Brain pericyte (primary cell): ENCODE measurements around the gene DPPA5.
"Not testable (repeated sequence)": the region's sequence is repeated elsewhere in the genome, so short reads cannot be mapped to it uniquely, and the experiment has no call there.

Experiments
- DNase-seq: peaks from one replicate; pipeline ENCODE4 v3.0.0-alpha.2; 2012; ENCODE audit warnings: low read depth, low spot score

Gene DPPA5

DNA sequence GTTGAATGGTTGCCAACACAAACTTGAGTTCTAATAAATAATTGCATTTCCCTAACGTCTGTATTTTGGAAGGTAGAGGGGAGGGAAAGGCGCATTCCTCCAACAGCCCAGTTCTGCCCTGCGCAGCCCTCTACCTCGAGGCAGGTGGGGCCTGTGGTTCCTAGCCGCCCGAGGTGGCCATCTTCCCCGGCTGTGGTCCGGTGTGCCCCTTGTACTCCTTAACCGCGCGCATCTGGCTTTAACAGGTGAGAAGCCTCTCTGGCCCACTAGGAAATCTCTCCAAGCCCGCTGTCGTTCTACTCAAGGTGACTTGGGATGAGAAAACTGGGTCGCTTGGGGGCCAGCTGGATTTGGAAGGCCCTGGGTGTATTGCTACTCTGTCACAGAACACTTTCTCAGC lies 10.0 kb upstream of the DPPA5 start:
- no peak for DNase-seq

DNA sequence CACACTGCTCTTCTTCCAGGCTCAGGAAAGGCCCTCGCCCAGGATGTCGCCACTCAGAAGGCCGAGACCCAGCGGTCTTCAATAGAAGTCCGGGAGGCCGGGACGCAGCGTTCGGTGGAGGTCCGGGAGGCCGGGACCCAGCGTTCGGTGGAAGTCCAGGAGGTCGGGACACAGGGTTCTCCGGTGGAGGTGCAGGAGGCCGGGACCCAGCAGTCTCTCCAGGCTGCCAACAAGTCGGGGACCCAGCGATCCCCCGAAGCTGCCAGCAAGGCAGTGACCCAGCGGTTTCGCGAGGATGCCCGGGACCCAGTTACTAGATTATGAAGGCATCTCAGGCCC lies 9.4 kb upstream of the DPPA5 start:
- no peak for DNase-seq

DNA sequence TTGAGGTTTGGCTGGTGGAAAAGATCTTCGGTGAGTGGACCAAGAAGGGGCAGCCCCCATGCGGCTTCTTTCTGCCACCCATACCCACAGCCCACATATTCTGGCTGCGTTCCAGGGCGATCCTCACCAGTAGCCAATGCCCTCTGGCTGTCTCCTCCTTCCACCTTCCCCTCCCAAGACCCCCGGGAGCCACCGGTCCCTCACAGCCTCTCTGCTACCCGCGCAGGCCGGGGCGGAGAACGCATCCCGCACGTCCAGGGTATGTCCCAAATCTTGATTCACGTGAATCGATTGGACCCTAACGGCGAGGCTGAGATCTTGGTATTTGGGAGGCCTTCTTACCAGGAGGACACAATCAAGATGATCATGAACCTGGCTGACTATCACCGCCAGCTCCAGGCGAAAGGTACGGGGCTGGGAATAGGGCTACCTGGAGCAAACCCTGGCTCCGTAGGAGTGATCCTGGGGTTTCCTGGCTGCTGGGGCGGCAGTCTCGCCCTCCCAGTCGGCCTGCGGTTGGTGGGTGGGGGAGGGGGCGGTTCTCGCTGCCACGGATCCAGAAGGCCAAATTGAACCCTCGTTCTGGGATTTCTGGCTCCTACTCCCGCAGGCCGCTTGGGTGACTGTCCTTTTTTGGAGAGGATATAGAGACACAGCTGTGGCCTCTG lies 8.9 kb upstream of the DPPA5 start:
- no peak for DNase-seq

GRCh38 chr6:73362358-73362757 lies 8.3 kb upstream of the DPPA5 start, which contains the start of gene KHDC3L:
Gene KHDC3L, plus strand, starts transcription at chr6:73362658. Its CDS starts 72 bp downstream, at chr6:73362730.
- DNase-seq, result no peak

DNA sequence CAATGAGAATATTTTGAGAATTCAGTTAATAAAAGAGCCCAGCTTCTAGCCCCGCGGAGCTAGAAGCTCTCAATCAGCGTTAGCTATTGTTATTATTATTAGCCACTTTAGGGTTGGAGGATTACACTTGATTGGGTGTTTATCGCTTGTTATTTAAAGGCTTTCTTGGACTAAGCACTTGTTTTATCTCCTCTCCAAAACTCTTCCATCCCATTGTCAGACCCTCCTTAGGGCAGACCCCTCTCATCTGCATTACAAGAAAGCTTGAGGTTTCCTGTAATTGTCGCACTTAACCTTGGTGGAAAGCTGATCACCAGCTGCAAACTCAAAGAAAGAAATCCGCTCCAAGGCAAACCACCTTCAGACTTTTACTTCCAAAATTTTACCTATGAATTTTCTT lies 4.8 kb downstream of the DPPA5 start:
- DNase-seq, result no peak

DNA sequence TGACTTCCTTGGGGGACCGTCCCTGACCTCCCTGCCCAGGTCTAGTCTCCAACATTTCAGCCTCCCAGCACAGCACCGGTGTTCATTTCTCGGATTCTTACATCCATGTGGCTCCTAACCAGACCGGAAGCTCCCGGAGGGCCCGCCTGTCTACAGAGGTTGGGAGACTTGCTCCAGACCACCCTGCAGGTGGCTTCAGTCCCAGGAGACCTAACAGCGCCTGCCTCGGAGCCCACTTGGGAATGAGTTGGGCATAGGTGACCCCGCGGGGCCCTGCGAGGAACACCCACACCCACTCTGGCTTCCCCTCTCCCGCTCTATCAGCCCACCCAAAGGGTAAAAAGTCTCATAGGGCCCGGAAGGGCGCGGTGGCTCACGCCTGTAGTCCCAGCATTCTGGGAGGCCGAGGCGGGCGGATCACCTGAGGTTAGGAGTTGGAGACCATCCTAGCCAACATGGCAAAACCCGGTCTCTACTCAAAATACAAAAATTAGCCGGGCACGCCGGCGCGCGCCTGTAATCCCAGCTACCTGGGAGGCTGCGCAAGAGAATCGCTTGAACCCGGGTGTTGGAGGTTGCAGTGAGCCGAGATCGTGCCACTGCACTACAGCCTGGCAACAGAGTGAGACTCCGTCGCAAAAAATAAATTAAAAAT lies 5.4 kb downstream of the DPPA5 start:
- no peak for DNase-seq

DNA sequence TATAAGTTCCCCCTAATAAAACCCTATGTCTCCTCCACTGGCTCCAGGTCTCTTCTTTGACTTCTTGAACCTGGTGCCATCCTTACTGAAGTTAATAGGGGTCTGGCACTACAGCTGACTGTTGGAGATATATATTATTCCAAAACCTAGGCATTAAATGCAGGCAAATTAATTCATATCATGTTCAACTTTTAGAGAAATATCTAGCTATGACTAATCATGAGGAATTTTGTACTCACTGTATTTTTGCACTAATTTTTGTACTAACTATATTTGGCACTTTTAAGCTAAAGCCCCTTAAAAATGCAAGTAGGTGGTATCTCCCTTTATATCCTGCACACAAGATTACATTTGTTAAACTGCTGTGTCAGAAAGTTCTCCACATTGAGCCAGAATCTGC lies 10.9 kb downstream of the DPPA5 start:
- no peak for DNase-seq

GRCh38 chr6:73342174-73342573 lies 11.9 kb downstream of the DPPA5 start:
- no peak for DNase-seq

- DNase-seq, result no peak
These were observed 12.7 kb downstream of the DPPA5 start for GRCh38 chr6:73341335-73341734.

DNA sequence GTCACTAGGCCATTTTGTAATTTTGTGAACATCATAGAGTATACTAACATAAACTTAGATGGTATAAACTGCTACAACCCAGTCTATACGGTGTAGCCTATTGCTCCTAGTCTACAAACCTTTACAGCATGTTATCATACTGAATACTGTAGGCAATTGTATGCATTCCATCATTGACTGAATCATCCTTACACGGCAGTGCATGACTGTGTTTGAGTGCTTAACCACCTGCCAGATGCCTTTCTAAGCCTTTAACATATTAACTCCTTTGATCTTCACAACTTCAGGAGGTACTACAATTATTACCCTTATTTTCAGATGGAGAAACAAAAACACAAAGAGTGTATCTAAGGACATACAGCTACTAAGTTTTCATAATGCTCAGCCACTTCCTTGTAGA lies 14.0 kb downstream of the DPPA5 start:
- no peak for DNase-seq

DNA sequence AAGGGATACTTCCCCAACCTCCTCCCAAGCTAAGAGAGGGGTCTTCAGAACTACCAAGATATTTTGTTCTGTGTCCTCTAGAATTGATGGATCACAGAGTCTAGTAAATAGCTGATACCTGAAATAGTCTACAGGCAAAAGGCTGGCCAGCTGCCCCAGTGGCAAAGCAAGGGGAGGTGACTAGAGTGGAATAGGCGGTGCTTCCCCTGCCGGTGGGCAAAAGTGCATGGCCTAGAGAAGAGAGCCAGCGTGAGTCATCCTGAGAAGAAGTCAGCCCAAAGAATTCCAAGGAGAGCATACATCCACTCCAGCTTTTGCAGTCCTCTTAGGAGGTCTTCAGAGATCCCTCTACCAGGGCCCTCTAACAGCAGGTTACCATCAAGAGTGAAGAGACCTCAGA lies 14.7 kb downstream of the DPPA5 start:
- no peak for DNase-seq

- no peak for DNase-seq
These were observed 24.9 kb downstream of the DPPA5 start for GRCh38 chr6:73329201-73329600.

DNA sequence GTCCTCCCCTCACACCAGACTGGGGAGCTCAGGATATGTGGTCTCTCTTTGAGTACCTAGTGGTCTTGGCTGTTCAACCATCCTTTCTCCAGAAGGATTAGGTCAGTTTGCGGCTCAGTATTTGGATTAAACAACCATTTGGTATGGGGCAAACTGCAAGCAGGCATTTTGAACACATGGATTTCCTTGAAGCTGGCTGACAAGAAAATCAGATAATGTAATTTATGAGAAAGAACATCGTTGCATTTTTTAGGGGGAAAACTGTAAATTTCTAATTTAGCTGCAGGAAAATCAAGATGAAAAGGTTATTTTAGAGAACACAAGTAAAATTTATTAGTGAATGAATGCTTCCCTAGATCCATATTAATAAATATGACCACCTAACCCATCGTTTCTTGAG lies 25.3 kb downstream of the DPPA5 start:
- no peak for DNase-seq

DNA sequence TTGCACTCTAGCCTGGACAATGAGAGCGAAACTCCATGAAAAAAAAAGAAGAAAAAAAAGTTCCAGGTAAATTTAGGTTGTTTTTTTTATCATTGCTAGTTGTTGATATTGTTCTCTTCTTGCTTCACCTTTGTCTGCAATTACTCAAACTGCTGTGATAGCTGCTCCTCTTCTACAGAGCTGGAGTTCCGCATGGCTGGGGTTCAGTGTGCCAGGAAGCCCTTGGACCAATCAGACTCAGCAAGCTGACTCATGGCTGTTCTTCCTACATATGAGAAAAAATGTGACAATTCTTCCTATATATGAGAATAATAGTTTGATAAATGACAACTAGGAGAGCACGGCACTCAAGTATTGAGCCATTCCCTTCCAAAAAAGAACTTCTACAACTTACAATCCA lies 28.4 kb downstream of the DPPA5 start:
- DNase-seq, result no peak

GRCh38 chr6:73323323-73323722 lies 30.8 kb downstream of the DPPA5 start:
- DNase-seq, result no peak

- DNase-seq, result no peak
These were observed 39.2 kb downstream of the DPPA5 start for GRCh38 chr6:73314577-73315492.

- DNase-seq, result not testable (repeated sequence)
These were observed 43.6 kb downstream of the DPPA5 start for GRCh38 chr6:73310503-73310845.

GRCh38 chr6:73309785-73310502 lies 44.1 kb downstream of the DPPA5 start:
- no peak for DNase-seq

GRCh38 chr6:73309535-73309784 lies 44.6 kb downstream of the DPPA5 start:
- no peak for DNase-seq

DNA sequence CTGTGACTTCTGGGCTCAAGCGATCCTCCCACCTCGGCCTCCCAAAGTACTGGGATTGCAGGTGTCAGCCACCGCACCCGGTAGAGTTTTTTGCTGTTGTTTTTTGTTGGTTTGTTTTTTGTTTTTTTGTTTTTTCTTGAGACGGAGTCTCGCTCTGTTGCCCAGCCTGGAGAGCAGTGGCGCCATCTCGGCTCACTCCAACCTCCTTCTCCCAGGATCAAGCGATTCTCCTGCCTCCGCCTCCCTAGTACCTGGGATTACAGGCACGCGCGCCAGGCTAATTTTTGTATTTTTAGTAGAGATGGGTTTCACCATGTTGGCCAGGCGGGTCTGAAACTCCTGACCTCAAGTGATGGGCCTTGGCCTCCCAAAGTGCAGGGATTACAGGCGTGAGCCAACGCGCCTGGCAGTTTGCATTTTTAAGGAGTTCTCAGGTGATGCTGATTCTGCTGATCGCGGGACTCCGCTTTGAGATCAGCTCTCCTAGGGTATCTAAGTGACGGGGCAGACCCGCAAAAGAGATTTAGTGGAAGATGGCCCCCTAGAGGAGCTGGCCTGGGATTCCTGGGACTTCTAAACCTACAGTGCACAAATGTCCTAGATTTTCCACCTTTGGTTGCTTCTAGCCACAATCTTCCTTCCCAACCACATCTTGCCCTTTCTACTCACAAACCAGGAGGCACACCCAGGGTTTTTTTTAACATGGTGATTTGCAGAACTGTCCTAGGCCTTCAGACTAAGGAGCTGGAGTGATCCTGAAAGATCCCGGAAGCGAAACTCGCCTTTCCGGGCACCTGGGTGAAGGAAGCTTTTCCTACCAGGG lies 45.2 kb downstream of the DPPA5 start:
- no peak for DNase-seq

GRCh38 chr6:73303773-73304172 lies 50.3 kb downstream of the DPPA5 start:
- not testable (repeated sequence) for DNase-seq
